SK-N-MC (cell line): ENCODE data around the gene SPATA17.

Experiments
- EZH2 ChIP-seq: fragments of 200-600 bp; sonication (generic); IDR thresholded peaks from one replicate; pipeline ENCODE4 v1.6.1; 2017; ENCODE audit warnings: antibody characterized with exemption
- FOXP2 ChIP-seq: optimal IDR thresholded peaks from 2 replicates; pipeline ENCODE3; 2011; ENCODE audit warnings: mild to moderate bottlenecking, moderate library complexity; ENCODE audit not compliant: insufficient read depth; ENCODE audit errors: extremely low read length, control extremely low read depth
- POLR2AphosphoS5 ChIP-seq: IDR thresholded peaks from 2 replicates; pipeline ENCODE4 v1.6.1; 2012; ENCODE audit warnings: mild to moderate bottlenecking, low read depth, low read length, borderline replicate concordance

DNA sequence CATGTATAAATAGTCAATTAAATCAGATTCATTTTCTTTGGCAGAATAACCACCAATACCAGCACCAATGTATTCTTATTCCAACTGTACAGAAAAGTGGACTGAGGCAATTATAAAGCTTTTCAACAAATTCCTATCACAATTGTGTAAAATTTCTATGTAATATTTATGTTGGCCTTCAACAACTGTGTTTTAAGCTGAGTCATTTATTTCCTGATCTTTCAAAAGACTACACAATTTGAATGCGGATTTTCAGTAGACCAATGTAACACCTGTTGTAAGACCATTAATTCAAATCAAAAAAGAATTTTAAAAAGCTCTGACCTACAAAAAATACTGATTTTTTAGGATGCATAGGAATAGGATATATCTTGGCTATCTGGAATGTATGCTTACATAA lies 25.8 kb upstream of the SPATA17 start:
- no peak for TF ChIP-seq EZH2
- no peak for TF ChIP-seq FOXP2
- TF ChIP-seq POLR2AphosphoS5, result no peak
